DMS53 treated with DMSO at 0.1 percent for 48 hours (cell line): ENCODE results near the gene RNF121.
A peak's percentile ranks its signal among the peaks of the same experiment; 100 is the strongest.

Source experiments
- DNase-seq: peaks from one replicate; lab custom pipeline; 2025; ENCODE audit not compliant: unreplicated experiment; lab: John Stamatoyannopoulos, UW

Gene RNF121

GRCh38 chr11:72030472-72031045 is 101.7 kb downstream of the RNF121 start:
- no peak for DNase-seq

- no peak for DNase-seq
These were observed 107.8 kb downstream of the RNF121 start for GRCh38 chr11:72036687-72037086.

- DNase-seq: no peak
These were observed 108.9 kb downstream of the RNF121 start for GRCh38 chr11:72037554-72038311.

- no peak for DNase-seq
These were observed 109.6 kb downstream of the RNF121 start for GRCh38 chr11:72038491-72038890.

- no peak for DNase-seq
These were observed 110.4 kb downstream of the RNF121 start for GRCh38 chr11:72039031-72039855.

GRCh38 chr11:72039856-72040401 is 111.1 kb downstream of the RNF121 start:
- DNase-seq: no peak

GRCh38 chr11:72040491-72041363 is 111.9 kb downstream of the RNF121 start:
- DNase-seq: peak; percentile 97

- DNase-seq: peak; percentile 80
These were observed 112.7 kb downstream of the RNF121 start for GRCh38 chr11:72041364-72042063.

GRCh38 chr11:72042064-72042745 is 113.4 kb downstream of the RNF121 start:
- peak; percentile 21 for DNase-seq

- no peak for DNase-seq
These were observed 117.0 kb downstream of the RNF121 start for GRCh38 chr11:72045849-72046248.
